PC-3 (cell line): ENCODE data around the gene PSPH. TPM values are rescaled to one million over a fixed set of nuclear protein-coding genes. Genes with fewer than 3 reads are reported as not detected.
"Not testable (repeated sequence)": the region's sequence is repeated elsewhere in the genome, so short reads cannot be mapped to it uniquely, and the experiment has no call there.

Experiments
- ATAC-seq: fragments of 200-7000 bp; cut with Tn5 transposase; 2 replicates; pipeline ENCODE4 v1.9.1; 2020; ENCODE audit warnings: mild to moderate bottlenecking, moderate library complexity
- BruUV-seq: library from RNA; stranded (reverse); fragments of 400-500 nt; replicated peaks from 2 replicates; lab custom pipeline; 2021; lab: Mats Ljungman, UMichigan
- CTCF ChIA-PET: fragments of 300-600 bp; sonication (Branson Sonifier 250); formaldehyde crosslinking; loops from one replicate; lab custom pipeline; 2022; ENCODE audit warnings: antibody characterized with exemption; lab: Charles Lee
- POLR2A ChIA-PET: fragments of 300-600 bp; sonication (Branson Sonifier 250); formaldehyde crosslinking; loops from one replicate; lab custom pipeline; 2022; ENCODE audit warnings: antibody characterized with exemption; ENCODE audit not compliant: unreplicated experiment; lab: Charles Lee
- DNase-seq: peaks from one replicate; pipeline ENCODE4 v3.0.0-alpha.2; 2015
- H2AFZ ChIP-seq: fragments of 300-600 bp; sonication (generic); 2 replicates; pipeline ENCODE4 v1.6.0; 2016; ENCODE audit warnings: antibody characterized with exemption, low read length
- H3F3A ChIP-seq: fragments of 300-600 bp; sonication (generic); one replicate; pipeline ENCODE4 v1.6.0; 2017; ENCODE audit warnings: antibody characterized with exemption, low read length, control low read depth, mild to moderate bottlenecking; ENCODE audit not compliant: unreplicated experiment
- H3K27ac ChIP-seq: fragments of 300-600 bp; sonication (generic); 2 replicates; pipeline ENCODE4 v1.5.1; 2016; ENCODE audit warnings: mild to moderate bottlenecking, low read length
- H3K27me3 ChIP-seq: fragments of 300-600 bp; sonication (generic); 2 replicates; pipeline ENCODE4 v1.6.1; 2016; ENCODE audit warnings: low read length, mixed read lengths
- H3K36me3 ChIP-seq: fragments of 300-600 bp; sonication (generic); 2 replicates; pipeline ENCODE4 v1.6.1; 2016; ENCODE audit warnings: low read depth, mixed run types, low read length, mixed read lengths
- H3K4me1 ChIP-seq: fragments of 300-600 bp; sonication (generic); 2 replicates; pipeline ENCODE4 v1.5.1; 2016; ENCODE audit warnings: low read length; ENCODE audit not compliant: insufficient read depth
- H3K4me2 ChIP-seq: fragments of 300-600 bp; sonication (generic); 2 replicates; pipeline ENCODE4 v1.6.0; 2016; ENCODE audit warnings: low read length
- H3K4me3 ChIP-seq: fragments of 300-600 bp; sonication (generic); 2 replicates; pipeline ENCODE4 v1.5.1; 2016; ENCODE audit warnings: mild to moderate bottlenecking, low read length, mixed read lengths
- H3K79me2 ChIP-seq: fragments of 300-600 bp; sonication (generic); 2 replicates; pipeline ENCODE4 v1.6.1; 2017; ENCODE audit warnings: low read length, mixed read lengths
- H3K9ac ChIP-seq: fragments of 300-600 bp; sonication (generic); 2 replicates; pipeline ENCODE4 v1.6.0; 2016; ENCODE audit warnings: mild to moderate bottlenecking, low read length
- H3K9me2 ChIP-seq: fragments of 300-600 bp; sonication (generic); replicated peaks from 2 replicates; pipeline ENCODE4 v1.6.1; 2016; ENCODE audit warnings: mixed run types, low read length, mixed read lengths
- H3K9me3 ChIP-seq: fragments of 300-600 bp; sonication (generic); 2 replicates; pipeline ENCODE4 v1.6.1; 2016; ENCODE audit warnings: low read length, mixed read lengths
- H4K20me1 ChIP-seq: fragments of 300-600 bp; sonication (generic); 2 replicates; pipeline ENCODE4 v1.6.1; 2016; ENCODE audit warnings: low read length, mixed read lengths
- CTCF ChIP-seq: fragments of 300-600 bp; sonication (generic); conservative IDR thresholded peaks from 2 replicates; pipeline ENCODE4 v1.5.1; 2017; ENCODE audit warnings: antibody characterized with exemption, low read depth, mild to moderate bottlenecking, low read length
- EZH2 ChIP-seq: fragments of 300-600 bp; sonication (generic); IDR thresholded peaks from one replicate; pipeline ENCODE4 v1.6.1; 2017; ENCODE audit warnings: antibody characterized with exemption, mild to moderate bottlenecking, low read length; ENCODE audit not compliant: unreplicated experiment
- EZH2phosphoT487 ChIP-seq: fragments of 300-600 bp; sonication (generic); IDR thresholded peaks from 2 replicates; pipeline ENCODE4 v1.6.1; 2018; ENCODE audit warnings: mild to moderate bottlenecking, antibody characterized with exemption, low read length, borderline replicate concordance
- intact Hi-C: fragments of 100-400 bp; cut with micrococcal nuclease; formaldehyde crosslinking; loops from 2 replicates; pipeline ENCODE4 v1.9.0; 2023
- total RNA-seq: library from RNA; depleted of rRNA; stranded (reverse); fragments of >200 nt; gene quantifications from 2 replicates; pipeline ENCODE4 v1.2.3, GENCODE V29; 2014

The PSPH gene
- total RNA-seq, 1 experiment from 2014 or later: 66.3 TPM

- Histone ChIP-seq H3K9me2 (no peaks in the 10 kb centered on the region), H3K9me3 (no peaks in the 10 kb centered on the region), H3K4me1 (peaks cover 42% of the 10 kb centered on the region), H3F3A (no peaks in the 10 kb centered on the region), H3K36me3 (peaks cover 52% of the 10 kb centered on the region), H2AFZ (no peak overlapping the region), H4K20me1 (peaks cover 31% of the 10 kb centered on the region), H3K9ac (peak overlapping the region; percentile 100), H3K4me2 (peak overlapping the region; percentile 90), H3K79me2 (peaks cover 78% of the 10 kb centered on the region), H3K27ac (no peak overlapping the region), H3K27me3 (no peaks in the 10 kb centered on the region), H3K4me3 (peak overlapping the region; percentile 99)
- DNase-seq (no peak), ATAC-seq (no peak)
- intact Hi-C loops: loop anchor here (5.0 kb wide), 1 partner anchor 86 kb away; no protein-coding TSS in a partner anchor
- POLR2A ChIA-PET: no interaction called here
- no TSS peak for BruUV-seq
- TF ChIP-seq EZH2 (no peak), CTCF (no peak), EZH2phosphoT487 (no peak)
- CTCF ChIA-PET: no interaction called here
Observed at GRCh38 chr7:56053379-56053778, 2.1 kb upstream of the PSPH start.

- peaks cover 31% of the 10 kb centered on the region for H4K20me1 ChIP-seq
- no peak for DNase-seq
- no peaks in the 10 kb centered on the region for H3K9me2 ChIP-seq
- intact Hi-C loops: loop anchor here (1.0 to 5.0 kb wide), 3 partner anchors 11 to 84 kb away; no protein-coding TSS in a partner anchor
- peak overlapping the region; percentile 100 for H3K9ac ChIP-seq
- peaks cover 37% of the 10 kb centered on the region for H3K4me1 ChIP-seq
- peak overlapping the region; percentile 81 for H2AFZ ChIP-seq
- H3F3A ChIP-seq: no peaks in the 10 kb centered on the region
- TF ChIP-seq CTCF (no peak), EZH2 (no peak), EZH2phosphoT487 (no peak)
- H3K9me3 ChIP-seq: no peaks in the 10 kb centered on the region
- peaks cover 35% of the 10 kb centered on the region for H3K36me3 ChIP-seq
- no peak for ATAC-seq
- H3K79me2 ChIP-seq: peaks cover 75% of the 10 kb centered on the region
- TSS peak; percentile 92 for BruUV-seq
- POLR2A ChIA-PET: interaction anchor here (0.5 to 1.3 kb wide), 12 partner anchors 13 to 587 kb away, joined by 3 to 21 read pairs (median 4); partner anchors contain the start of genes CHCHD2 and SUMF2
- H3K4me3 ChIP-seq: peak overlapping the region; percentile 99
- H3K27me3 ChIP-seq: no peaks in the 10 kb centered on the region
- CTCF ChIA-PET: interaction anchor here (0.5 to 1.4 kb wide), 5 partner anchors 14 to 410 kb away, joined by 4 to 6 read pairs (median 6); no protein-coding TSS in a partner anchor
- H3K4me2 ChIP-seq: peak overlapping the region; percentile 94
- peak overlapping the region; percentile 67 for H3K27ac ChIP-seq
Observed at GRCh38 chr7:56051053-56051338, 248 bp downstream of the PSPH start.

GRCh38 chr7:56048763-56049162 lies 2.5 kb downstream of the PSPH start:
- H4K20me1 ChIP-seq: peaks cover 11% of the 10 kb centered on the region; the same call in 1 of the 2 replicates
- H3K9me3 ChIP-seq, intact Hi-C loops, BruUV-seq, H3K27ac ChIP-seq, H3F3A ChIP-seq, H3K9me2 ChIP-seq, ATAC-seq, H3K4me3 ChIP-seq, H2AFZ ChIP-seq, POLR2A ChIA-PET, H3K9ac ChIP-seq, CTCF ChIA-PET, H3K27me3 ChIP-seq: not testable (repeated sequence)
- peaks cover 16% of the 10 kb centered on the region for H3K36me3 ChIP-seq
- H3K79me2 ChIP-seq: peaks cover 53% of the 10 kb centered on the region
- 0 out of 2 replicates have a peak overlapping the region, but pooled peaks have one; percentile 10 for H3K4me2 ChIP-seq
- peak; percentile 20 for DNase-seq
- H3K4me1 ChIP-seq: peaks cover 18% of the 10 kb centered on the region
